H1 (cell line): ENCODE measurements around the gene GOLGA1. TPM values are rescaled to one million over a fixed set of nuclear protein-coding genes. Genes with fewer than 3 reads are reported as not detected.

Experiments used
- CTCF ChIA-PET: fragments of 300-600 bp; sonication (Branson Sonifier 250); formaldehyde crosslinking; loops from one replicate; lab custom pipeline; 2021; ENCODE audit not compliant: partially characterized antibody; lab: Charles Lee
- POLR2A ChIA-PET: fragments of 300-600 bp; sonication (Branson Sonifier 250); formaldehyde crosslinking; loops from one replicate; lab custom pipeline; 2021; ENCODE audit warnings: inconsistent platforms; ENCODE audit not compliant: partially characterized antibody; lab: Charles Lee
- DNase-seq, 2 experiments: peaks; one replicate each; pipeline versions ENCODE4 v3.0.0 to v3.0.0-alpha.2; 2010 to 2022; ENCODE audit warnings: low spot score in 2 of 2, low read depth in 1 of 2, mixed read lengths in 1 of 2
- FAIRE-seq: peaks from 2 replicates; lab custom pipeline; 2011; peaks lifted over from hg19 to GRCh38; lab: Jason Lieb, UNC
- H2AFZ ChIP-seq: 2 replicates; pipeline ENCODE4 v1.8.1; 2012; ENCODE audit warnings: low read length, inconsistent platforms
- H2AK5ac ChIP-seq: 2 replicates; pipeline ENCODE4 v1.6.1; 2013; ENCODE audit warnings: low read depth, low read length
- H2BK120ac ChIP-seq: replicated peaks from 2 replicates; pipeline ENCODE3; 2013; ENCODE audit warnings: low read depth, low read length, inconsistent platforms
- H2BK12ac ChIP-seq: 2 replicates; pipeline ENCODE4 v1.6.1; 2013; ENCODE audit warnings: low read depth, low read length
- H2BK15ac ChIP-seq: 2 replicates; pipeline ENCODE4 v1.6.1; 2013; ENCODE audit warnings: low read length
- H2BK20ac ChIP-seq: 2 replicates; pipeline ENCODE4 v1.6.1; 2013; ENCODE audit warnings: low read length
- H2BK5ac ChIP-seq: 2 replicates; pipeline ENCODE4 v1.6.1; 2013; ENCODE audit warnings: low read depth, low read length
- H3K14ac ChIP-seq: 2 replicates; pipeline ENCODE4 v1.6.1; 2013; ENCODE audit warnings: inconsistent platforms; ENCODE audit not compliant: insufficient read length
- H3K18ac ChIP-seq: 2 replicates; pipeline ENCODE4 v1.6.1; 2013; ENCODE audit warnings: low read length; ENCODE audit errors: extremely low read depth
- H3K23ac ChIP-seq: 2 replicates; pipeline ENCODE4 v1.6.1; 2013; ENCODE audit warnings: inconsistent platforms; ENCODE audit not compliant: insufficient read length
- H3K23me2 ChIP-seq: 2 replicates; pipeline ENCODE4 v1.6.1; 2013; ENCODE audit warnings: low read depth, low read length
- H3K27ac ChIP-seq: 2 replicates; pipeline ENCODE4 v1.6.1; 2011; ENCODE audit warnings: low read depth, low read length, inconsistent platforms
- H3K27me3 ChIP-seq, 4 experiments: replicated peaks in 1 of 4; 1 replicate in 1 of 4; 2 replicates in 3 of 4; pipeline versions ENCODE4 v1.6.1 to v1.8.1; 2011 to 2013; ENCODE audit warnings: low read length in 3 of 4, mild to moderate bottlenecking in 3 of 4, inconsistent platforms in 2 of 4, mixed read lengths in 2 of 4, moderate library complexity in 1 of 4; ENCODE audit not compliant: control insufficient read depth in 3 of 4, insufficient read depth in 3 of 4; ENCODE audit errors: extremely low read depth in 1 of 4
- H3K36me3 ChIP-seq, 4 experiments: 2 replicates each; pipeline versions ENCODE4 v1.6.1 to v1.8.1; 2011 to 2013; ENCODE audit warnings: mild to moderate bottlenecking in 4 of 4, low read length in 3 of 4, moderate library complexity in 2 of 4, control low read depth in 1 of 4, inconsistent platforms in 1 of 4; ENCODE audit not compliant: insufficient read depth in 4 of 4, control insufficient read depth in 2 of 4
- H3K4ac ChIP-seq: replicated peaks from 2 replicates; pipeline ENCODE3; 2013; ENCODE audit warnings: low read length, low read depth, mixed read lengths, inconsistent platforms; ENCODE audit not compliant: insufficient read length
- H3K4me1 ChIP-seq, 4 experiments: replicated peaks in 1 of 4; 1 replicate in 1 of 4; 2 replicates in 3 of 4; pipeline versions ENCODE4 v1.6.1 to v1.8.1; 2011 to 2013; ENCODE audit warnings: low read length in 3 of 4, inconsistent platforms in 2 of 4, mixed read lengths in 1 of 4; ENCODE audit not compliant: insufficient read depth in 4 of 4, control insufficient read depth in 3 of 4
- H3K4me2 ChIP-seq, 2 experiments: 2 replicates each; pipeline versions ENCODE4 v1.6.1 to v1.8.1; 2011 to 2013; ENCODE audit warnings: low read depth in 2 of 2, low read length in 2 of 2, control low read depth in 1 of 2, inconsistent platforms in 1 of 2, mild to moderate bottlenecking in 1 of 2; ENCODE audit not compliant: insufficient read depth in 1 of 2
- H3K4me3 ChIP-seq, 4 experiments: fragments of 200-600, 300-600 bp in 1 of 4; sonication (generic), shearing (Covaris generic), sonication (Bioruptor Twin) in 1 of 4; 2 replicates each; pipeline versions ENCODE4 v1.5.1 to v1.8.1; 2011 to 2016; ENCODE audit warnings: low read length in 4 of 4, low read depth in 3 of 4, control low read depth in 2 of 4, inconsistent platforms in 2 of 4, mild to moderate bottlenecking in 2 of 4, mixed read lengths in 1 of 4, moderate library complexity in 1 of 4; ENCODE audit not compliant: insufficient read depth in 2 of 4; ENCODE audit errors: extremely low read depth in 1 of 4
- H3K56ac ChIP-seq: replicated peaks from 2 replicates; pipeline ENCODE3; 2013; ENCODE audit warnings: low read depth, mild to moderate bottlenecking, mixed read lengths, low read length, inconsistent platforms; ENCODE audit not compliant: insufficient read length
- H3K79me1 ChIP-seq: 2 replicates; pipeline ENCODE4 v1.6.1; 2013; ENCODE audit warnings: low read depth, low read length, control low read depth
- H3K79me2 ChIP-seq, 2 experiments: 2 replicates each; pipeline versions ENCODE4 v1.6.1 to v1.8.1; 2012 to 2013; ENCODE audit warnings: low read length in 2 of 2, mild to moderate bottlenecking in 2 of 2, inconsistent platforms in 1 of 2; ENCODE audit not compliant: insufficient read depth in 2 of 2, control insufficient read depth in 1 of 2
- H3K9ac ChIP-seq, 4 experiments: replicated peaks in 1 of 4; 1 replicate in 1 of 4; 2 replicates in 3 of 4; pipeline versions ENCODE4 v1.6.1 to v1.8.1; 2011 to 2013; ENCODE audit warnings: low read depth in 3 of 4, low read length in 3 of 4, control low read depth in 2 of 4, mild to moderate bottlenecking in 2 of 4, moderate library complexity in 2 of 4, inconsistent platforms in 1 of 4; ENCODE audit errors: extremely low read depth in 1 of 4
- H3K9me3 ChIP-seq, 2 experiments: 2 replicates each; pipeline versions ENCODE4 v1.6.1 to v1.8.1; 2012 to 2013; ENCODE audit warnings: mild to moderate bottlenecking in 2 of 2, moderate library complexity in 2 of 2, control low read depth in 1 of 2, inconsistent platforms in 1 of 2, low read depth in 1 of 2, low read length in 1 of 2, mixed read lengths in 1 of 2; ENCODE audit not compliant: insufficient read depth in 2 of 2
- H4K20me1 ChIP-seq, 2 experiments: replicated peaks in 1 of 2; 2 replicates each; pipeline versions ENCODE3 to v1.8.1; 2011 to 2013; ENCODE audit warnings: inconsistent platforms in 2 of 2, low read length in 2 of 2, mild to moderate bottlenecking in 1 of 2; ENCODE audit not compliant: insufficient read depth in 2 of 2, control insufficient read depth in 1 of 2
- H4K5ac ChIP-seq: 2 replicates; pipeline ENCODE4 v1.6.1; 2013; ENCODE audit warnings: low read length, low read depth, mixed read lengths, inconsistent platforms; ENCODE audit not compliant: insufficient read length
- H4K8ac ChIP-seq: 2 replicates; pipeline ENCODE4 v1.8.0; 2013; ENCODE audit warnings: mild to moderate bottlenecking, moderate library complexity, low read length, inconsistent platforms; ENCODE audit not compliant: insufficient read depth; ENCODE audit errors: extremely low read depth
- H4K91ac ChIP-seq: replicated peaks from 2 replicates; pipeline ENCODE3; 2013; ENCODE audit warnings: low read length, mixed read lengths, inconsistent platforms; ENCODE audit not compliant: insufficient read length
- ASH2L ChIP-seq: fragments of 200-600, 300-600 bp; sonication (generic); IDR thresholded peaks from one replicate; pipeline ENCODE4 v1.7.1; 2017; ENCODE audit warnings: low read length
- FOSL1 ChIP-seq: IDR thresholded peaks from 2 replicates; pipeline ENCODE4 v1.6.1; 2011; ENCODE audit warnings: mild to moderate bottlenecking, low read depth, low read length, moderate library complexity; ENCODE audit not compliant: insufficient read depth
- GTF2F1 ChIP-seq: IDR thresholded peaks from 2 replicates; pipeline ENCODE4 v1.6.1; 2012; ENCODE audit warnings: low read depth, low read length, improper control_type of control experiment, borderline replicate concordance
- JUND ChIP-seq: IDR thresholded peaks from 2 replicates; pipeline ENCODE4 v1.6.1; 2011; ENCODE audit warnings: mild to moderate bottlenecking, improper control_type of control experiment, low read length
- NANOG ChIP-seq: IDR thresholded peaks from 2 replicates; pipeline ENCODE4 v1.6.1; 2011; ENCODE audit warnings: low read length, low read depth, mild to moderate bottlenecking, inconsistent platforms; ENCODE audit not compliant: insufficient read depth, poor library complexity, severe bottlenecking
- SIRT6 ChIP-seq: IDR thresholded peaks from one replicate; pipeline ENCODE4 v1.7.1; 2012; ENCODE audit warnings: low read length, inconsistent platforms
- TAF7 ChIP-seq: optimal IDR thresholded peaks from 2 replicates; pipeline ENCODE3; 2011; ENCODE audit warnings: low read depth, mild to moderate bottlenecking, inconsistent platforms, low read length, moderate library complexity, borderline replicate concordance
- WGBS, 2 experiments: shearing (Covaris generic) in 1 of 2; methylation state at CpG; one replicate each; pipeline versions ENCODE4 v1.1.6 to v1.1.7; 2013 to 2015; ENCODE audit warnings: low lambda C conversion rate in 2 of 2, mixed read lengths in 2 of 2, inconsistent platforms in 1 of 2, low coverage in 1 of 2, missing lambda C conversion rate in 1 of 2; ENCODE audit not compliant: insufficient replicate concordance in 2 of 2, insufficient coverage in 1 of 2, insufficient read length in 1 of 2; ENCODE audit errors: extremely low coverage in 1 of 2, missing lambda C conversion rate in 1 of 2; 5-methylcytosine and 5-hydroxymethylcytosine counted together
- polyA plus RNA-seq, 7 experiments: library from polyadenylated mRNA; depleted of rRNA in 3 of 7; stranded (reverse) in 5 of 7; unstranded in 2 of 7; fragments of >200 nt in 5 of 7; fragments of 200-250 nt in 2 of 7; gene quantifications; 1 replicate in 5 of 7; 2 replicates in 1 of 7; 4 replicates in 1 of 7; pipeline versions ENCODE4 v1.2.1 to v1.2.3, GENCODE V29; 2011 to 2013; ENCODE audit warnings: missing spikeins in 2 of 7, mixed read lengths in 2 of 7
- total RNA-seq: library from RNA; stranded (reverse); fragmentation: NEBNext Ultra II Directional; extraction: Animal tissue kit (Norgen Biotek cat#: 25700); gene quantifications from 2 replicates; pipeline ENCODE4 v1.2.1, GENCODE V29; 2021

Gene GOLGA1
- total and polyA plus RNA-seq, 2 of the 8 experiments (the other 6 are each of a cell fraction or from before 2014, with no cell fraction given) = 4.8 to 6.5 TPM

- Histone ChIP-seq H3K56ac (no peak overlapping the region), H3K4ac (no peak overlapping the region), H2BK20ac (no peak overlapping the region), H2BK120ac (no peak overlapping the region), H3K4me2 (no peak overlapping the region), H3K79me1 (peaks cover 6% of the 10 kb centered on the region; the same call in 1 of the 2 replicates), H3K9ac (no peak overlapping the region), H3K23me2 (0 out of 2 replicates have a peak, but pooled peaks cover 4% of the 10 kb centered on the region), H2AK5ac (no peak overlapping the region), H3K36me3 (peaks cover 12 to 54% (median 24%) of the 10 kb centered on the region in 4 experiments), H2AFZ (no peak overlapping the region), H2BK15ac (no peak overlapping the region), H3K9me3 (peaks cover 0 to 3% of the 10 kb centered on the region in 2 experiments; a peak in 1 of 4 replicates), H4K5ac (no peak overlapping the region), H2BK5ac (no peak overlapping the region), H3K23ac (no peak overlapping the region), H3K27ac (no peak overlapping the region), H4K20me1 (peaks cover 5 to 21% of the 10 kb centered on the region in 2 experiments), H2BK12ac (no peak overlapping the region), H3K4me1 (peaks cover 5 to 16% (median 10%) of the 10 kb centered on the region in 4 experiments), H3K14ac (no peak overlapping the region), H3K4me3 (no peak overlapping the region), H3K27me3 (no peaks in the 10 kb centered on the region), H3K79me2 (peaks cover 5 to 20% of the 10 kb centered on the region in 2 experiments), H4K91ac (no peak overlapping the region), H4K8ac (no peak overlapping the region)
- ChIA-PET POLR2A (interaction anchor here (1.9 to 31.1 kb wide), 3 partner anchors 14 to 40 kb away, joined by 4 to 573 read pairs (median 9); partner anchors contain the start of genes ARPC5L, RPL35 and WDR38), CTCF (interaction anchor here (0.5 to 3.4 kb wide), 10 partner anchors 12 to 106 kb away, joined by 3 to 21 read pairs (median 4); partner anchors contain the start of gene WDR38)
- WGBS, 2 experiments = 96 to 100% methylated on average over 4 to 14 of the region's 14 CpGs
- FAIRE-seq = no peak
- DNase-seq = no peak
- TF ChIP-seq SIRT6 = no peak
- TF ChIP-seq ASH2L = no peak
- TF ChIP-seq NANOG = no peak
- TF ChIP-seq FOSL1 = no peak
- no peak for TF ChIP-seq GTF2F1
- TF ChIP-seq JUND = no peak
- no peak for TF ChIP-seq TAF7
- TF ChIP-seq, all 59 proteins: peak for 0
- no peak overlapping the region for H3K18ac ChIP-seq
Measured at GRCh38 chr9:124877021-124877782, 63.7 kb downstream of the GOLGA1 start.
